ENCODE measurements around the gene ACACB. TPM values are rescaled to one million over a fixed set of nuclear protein-coding genes. Genes with fewer than 3 reads are reported as not detected.

The ACACB gene
- total RNA-seq, 1 experiment from 2014 or later, result 20.0 TPM

GRCh38 chr12:109098651-109099050 is 17.7 kb upstream of the ACACB start:
- Mint-ChIP-seq H3K9me3 (no peaks in the 10 kb centered on the region), H3K27ac (0 out of 2 replicates have a peak overlapping the region, but pooled peaks have one; percentile 57), H3K36me3 (peaks cover 42% of the 10 kb centered on the region), H3K27me3 (ENCODE audit: low read depth) (no peaks in the 10 kb centered on the region; the same call in 1 of the 2 replicates), H3K4me3 (peak overlapping the region; percentile 81), H3K4me1 (peaks cover 9% of the 10 kb centered on the region)
- CTCF ChIA-PET, result interaction anchor here (1.0 to 2.2 kb wide), 4 partner anchors 13 to 296 kb away, joined by 3 to 11 read pairs (median 3); no protein-coding TSS in a partner anchor
- ATAC-seq (no peak), DNase-seq (ENCODE audit: low spot score) (no peak)
- POLR2A ChIA-PET, result no interaction called here
- no peak for TF ChIP-seq SP1 (CRISPR knock-in tag; conservative IDR thresholded peaks at IDR 0.05)
- TF ChIP-seq, protein P1, sequence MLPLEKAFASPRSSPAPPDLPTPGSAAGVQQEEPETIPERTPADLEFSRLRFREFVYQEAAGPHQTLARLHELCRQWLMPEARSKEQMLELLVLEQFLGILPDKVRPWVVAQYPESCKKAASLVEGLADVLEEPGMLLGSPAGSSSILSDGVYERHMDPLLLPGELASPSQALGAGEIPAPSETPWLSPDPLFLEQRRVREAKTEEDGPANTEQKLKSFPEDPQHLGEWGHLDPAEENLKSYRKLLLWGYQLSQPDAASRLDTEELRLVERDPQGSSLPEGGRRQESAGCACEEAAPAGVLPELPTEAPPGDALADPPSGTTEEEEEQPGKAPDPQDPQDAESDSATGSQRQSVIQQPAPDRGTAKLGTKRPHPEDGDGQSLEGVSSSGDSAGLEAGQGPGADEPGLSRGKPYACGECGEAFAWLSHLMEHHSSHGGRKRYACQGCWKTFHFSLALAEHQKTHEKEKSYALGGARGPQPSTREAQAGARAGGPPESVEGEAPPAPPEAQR (CRISPR knock-in tag; IDR thresholded peaks at IDR 0.05), result no peak
- no peak for TF ChIP-seq ZNF532 (CRISPR knock-in tag; IDR thresholded peaks at IDR 0.05; ENCODE audit: borderline replicate concordance)

DNA sequence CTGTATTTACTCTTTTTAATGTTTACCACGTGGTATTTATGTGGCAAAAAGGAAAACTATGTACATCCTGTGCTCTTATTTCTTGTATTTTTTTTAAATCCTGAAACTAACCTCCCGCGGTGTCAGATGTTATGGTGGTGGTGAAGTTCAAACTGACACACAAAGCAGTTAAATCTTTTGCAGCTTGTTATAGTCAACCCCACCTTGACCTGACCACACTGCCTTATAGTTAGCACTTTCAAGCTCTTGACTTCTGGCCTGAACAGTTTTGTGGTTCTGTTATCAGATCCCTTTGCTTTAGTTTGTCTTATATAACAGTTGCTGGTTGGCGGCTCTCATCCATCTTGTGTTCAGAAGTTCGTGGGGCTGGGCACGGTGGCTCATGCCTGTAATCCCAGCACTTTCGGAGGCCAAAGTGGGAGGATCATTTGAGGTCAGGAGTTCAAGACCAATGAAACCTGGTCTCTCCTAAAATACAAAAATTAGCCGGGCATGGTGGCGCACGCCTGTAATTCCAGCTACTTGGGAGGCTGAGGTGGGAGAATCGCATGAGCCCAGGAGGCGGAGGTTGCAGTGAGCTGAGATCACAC is 16.9 kb upstream of the ACACB start:
- no peak for TF ChIP-seq JAZF1 (CRISPR knock-in tag; IDR thresholded peaks at IDR 0.05)
- TF ChIP-seq, protein P2, sequence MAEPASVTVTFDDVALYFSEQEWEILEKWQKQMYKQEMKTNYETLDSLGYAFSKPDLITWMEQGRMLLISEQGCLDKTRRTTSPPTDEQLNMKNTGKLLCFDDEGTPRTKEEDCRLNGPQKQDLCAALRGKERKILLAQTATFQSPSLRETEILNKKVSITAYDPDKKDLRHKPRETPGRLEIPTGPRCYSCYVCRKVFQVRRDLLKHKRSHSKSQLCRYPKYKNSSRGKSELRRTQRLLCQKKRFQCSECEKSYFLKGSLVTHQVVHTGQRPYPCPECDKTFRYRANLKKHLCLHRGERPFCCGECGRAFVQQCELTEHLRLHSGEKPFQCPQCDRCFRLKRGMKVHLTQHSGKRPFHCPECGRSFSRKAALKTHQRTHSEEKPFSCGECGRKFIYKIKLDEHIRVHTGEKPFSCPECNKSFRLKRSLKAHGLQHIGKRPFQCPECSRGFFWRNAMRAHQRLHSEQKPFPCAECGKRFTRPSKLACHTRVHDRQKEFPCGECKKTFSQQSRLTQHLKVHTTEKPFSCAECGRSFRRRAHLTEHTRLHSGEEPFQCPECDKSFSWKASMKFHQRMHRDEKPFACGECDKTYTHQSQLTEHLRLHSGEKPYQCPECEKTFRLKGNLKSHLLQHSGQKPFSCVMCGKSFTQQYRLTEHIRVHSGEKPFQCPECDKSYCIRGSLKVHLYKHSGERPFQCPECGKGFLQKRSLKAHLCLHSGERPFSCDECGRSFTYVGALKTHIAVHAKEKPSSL (CRISPR knock-in tag; conservative IDR thresholded peaks at IDR 0.05), result no peak
- TF ChIP-seq TEAD4 (CRISPR knock-in tag; IDR thresholded peaks at IDR 0.05), result no peak
- no peak for TF ChIP-seq SMAD3 (CRISPR knock-in tag; IDR thresholded peaks at IDR 0.05; ENCODE audit: borderline replicate concordance)
- TF ChIP-seq, protein P3, sequence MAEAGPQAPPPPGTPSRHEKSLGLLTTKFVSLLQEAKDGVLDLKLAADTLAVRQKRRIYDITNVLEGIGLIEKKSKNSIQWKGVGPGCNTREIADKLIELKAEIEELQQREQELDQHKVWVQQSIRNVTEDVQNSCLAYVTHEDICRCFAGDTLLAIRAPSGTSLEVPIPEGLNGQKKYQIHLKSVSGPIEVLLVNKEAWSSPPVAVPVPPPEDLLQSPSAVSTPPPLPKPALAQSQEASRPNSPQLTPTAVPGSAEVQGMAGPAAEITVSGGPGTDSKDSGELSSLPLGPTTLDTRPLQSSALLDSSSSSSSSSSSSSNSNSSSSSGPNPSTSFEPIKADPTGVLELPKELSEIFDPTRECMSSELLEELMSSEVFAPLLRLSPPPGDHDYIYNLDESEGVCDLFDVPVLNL (CRISPR knock-in tag; IDR thresholded peaks at IDR 0.05; ENCODE audit: borderline replicate concordance, low read depth), result no peak
- no peak for TF ChIP-seq SMAD4 (CRISPR knock-in tag; IDR thresholded peaks at IDR 0.05)
- no peak for TF ChIP-seq RORB (CRISPR knock-in tag; IDR thresholded peaks at IDR 0.05)
- no peak for TF ChIP-seq SOX15 (CRISPR knock-in tag; IDR thresholded peaks at IDR 0.05)
- TF ChIP-seq, protein P1 (CRISPR knock-in tag; IDR thresholded peaks at IDR 0.05), result no peak
- no peak for TF ChIP-seq ZBTB21 (CRISPR knock-in tag; IDR thresholded peaks at IDR 0.05; ENCODE audit: borderline replicate concordance)
- TF ChIP-seq CBFB (CRISPR knock-in tag; IDR thresholded peaks at IDR 0.05; ENCODE audit: low read depth), result no peak
- TF ChIP-seq, protein P4, sequence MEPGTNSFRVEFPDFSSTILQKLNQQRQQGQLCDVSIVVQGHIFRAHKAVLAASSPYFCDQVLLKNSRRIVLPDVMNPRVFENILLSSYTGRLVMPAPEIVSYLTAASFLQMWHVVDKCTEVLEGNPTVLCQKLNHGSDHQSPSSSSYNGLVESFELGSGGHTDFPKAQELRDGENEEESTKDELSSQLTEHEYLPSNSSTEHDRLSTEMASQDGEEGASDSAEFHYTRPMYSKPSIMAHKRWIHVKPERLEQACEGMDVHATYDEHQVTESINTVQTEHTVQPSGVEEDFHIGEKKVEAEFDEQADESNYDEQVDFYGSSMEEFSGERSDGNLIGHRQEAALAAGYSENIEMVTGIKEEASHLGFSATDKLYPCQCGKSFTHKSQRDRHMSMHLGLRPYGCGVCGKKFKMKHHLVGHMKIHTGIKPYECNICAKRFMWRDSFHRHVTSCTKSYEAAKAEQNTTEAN (CRISPR knock-in tag; IDR thresholded peaks at IDR 0.05), result no peak
- no peak for TF ChIP-seq MLX (CRISPR knock-in tag; IDR thresholded peaks at IDR 0.05)
- Mint-ChIP-seq H3K27me3 (ENCODE audit: low read depth) (no peaks in the 10 kb centered on the region), H3K36me3 (peaks cover 47% of the 10 kb centered on the region), H3K4me1 (peaks cover 9% of the 10 kb centered on the region), H3K4me3 (peak overlapping the region; percentile 81), H3K9me3 (no peaks in the 10 kb centered on the region), H3K27ac (no peak overlapping the region)
- ChIA-PET POLR2A (no interaction called here), CTCF (interaction anchor here (1.2 to 2.2 kb wide), 2 partner anchors 12 to 294 kb away, joined by 3 to 11 read pairs; no protein-coding TSS in a partner anchor)
- ATAC-seq, result no peak
- DNase-seq (ENCODE audit: low spot score), result no peak
